ENCODE data around the gene CORO7.

Gene CORO7

GRCh38 chr16:4373356-4373908 lies 43.0 kb downstream of the CORO7 start:
- no peak for DNase-seq (ENCODE audit: extremely low read depth in 1 of 2, low read depth in 1 of 2)

GRCh38 chr16:4372578-4373355 lies 43.6 kb downstream of the CORO7 start:
- no peak for DNase-seq (ENCODE audit: extremely low read depth in 1 of 2, low read depth in 1 of 2)

GRCh38 chr16:4372001-4372577 lies 44.3 kb downstream of the CORO7 start:
- DNase-seq (ENCODE audit: extremely low read depth in 1 of 2, low read depth in 1 of 2) = no peak

GRCh38 chr16:4371357-4372000 lies 44.9 kb downstream of the CORO7 start, which contains the start of gene VASN:
VASN (plus strand) TSS chr16:4371848; CDS start chr16:4380878, 9,030 bp downstream.
- peak; percentile 25 to 63 for DNase-seq (ENCODE audit: extremely low read depth in 1 of 2, low read depth in 1 of 2)

GRCh38 chr16:4370570-4371356 lies 45.6 kb downstream of the CORO7 start:
- no peak for DNase-seq (ENCODE audit: extremely low read depth in 1 of 2, low read depth in 1 of 2)

- no peak for DNase-seq (ENCODE audit: extremely low read depth in 1 of 2, low read depth in 1 of 2)
Measured at GRCh38 chr16:4370151-4370550, 46.2 kb downstream of the CORO7 start.

DNA sequence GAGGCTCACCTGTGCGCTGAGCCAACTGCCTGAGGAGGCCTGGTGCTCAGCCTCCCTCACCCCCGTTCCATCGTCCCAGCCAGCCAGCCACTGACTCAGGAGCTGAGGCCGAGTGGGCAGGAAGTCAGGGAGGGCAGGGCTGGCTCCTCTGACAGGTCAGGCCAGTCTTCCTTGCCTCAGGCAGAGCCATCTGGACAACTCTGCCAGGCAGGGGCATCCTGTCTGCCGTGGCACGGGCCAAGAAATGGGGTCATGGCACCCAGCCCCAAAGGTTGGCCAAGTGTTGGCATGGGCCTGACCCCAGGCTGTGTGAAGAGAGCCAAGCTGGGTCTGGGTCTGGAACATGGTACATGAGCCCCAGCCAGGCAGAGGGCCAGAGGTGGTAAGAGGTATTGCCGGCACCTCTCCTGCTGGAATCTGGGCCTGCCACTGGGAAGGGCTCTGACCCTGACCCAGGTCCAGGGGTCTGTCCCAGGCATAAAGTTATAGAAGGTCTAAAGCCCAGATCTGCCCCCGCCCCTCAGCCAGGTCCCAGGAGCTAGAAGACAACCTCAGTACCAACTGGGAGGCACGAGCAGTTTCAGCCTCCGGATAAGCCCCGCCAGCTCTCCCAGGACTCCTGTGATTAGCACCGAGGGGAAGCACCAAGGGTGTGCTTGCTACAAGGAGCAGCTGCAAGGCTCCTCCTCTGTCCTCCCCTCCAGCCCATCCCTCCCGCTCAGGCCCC lies 47.2 kb downstream of the CORO7 start:
- no peak for DNase-seq (ENCODE audit: extremely low read depth in 1 of 2, low read depth in 1 of 2)

DNA sequence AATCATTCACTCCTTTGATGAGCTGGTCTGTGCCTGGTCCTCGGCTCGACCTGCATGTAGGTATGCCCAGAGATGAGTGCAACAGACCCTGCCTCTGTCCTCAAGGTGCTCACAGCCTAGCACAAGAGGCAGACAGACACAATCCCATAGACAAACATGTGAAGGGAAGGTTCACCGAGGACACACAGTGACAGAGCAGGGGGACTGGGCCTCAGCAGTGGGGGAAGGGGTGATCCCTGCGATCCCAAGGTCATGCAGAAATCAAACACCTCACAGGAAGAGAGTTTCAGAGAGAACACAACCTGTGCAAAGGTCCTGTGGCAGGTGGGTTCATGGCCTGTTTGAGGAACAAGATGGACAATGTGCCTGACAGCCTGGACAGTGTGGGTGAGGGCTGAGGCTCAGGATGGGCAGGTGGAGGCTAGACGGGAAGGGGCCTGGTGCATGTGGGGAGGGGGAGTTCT lies 49.0 kb downstream of the CORO7 start:
- no peak for DNase-seq (ENCODE audit: extremely low read depth in 1 of 2, low read depth in 1 of 2)

DNA sequence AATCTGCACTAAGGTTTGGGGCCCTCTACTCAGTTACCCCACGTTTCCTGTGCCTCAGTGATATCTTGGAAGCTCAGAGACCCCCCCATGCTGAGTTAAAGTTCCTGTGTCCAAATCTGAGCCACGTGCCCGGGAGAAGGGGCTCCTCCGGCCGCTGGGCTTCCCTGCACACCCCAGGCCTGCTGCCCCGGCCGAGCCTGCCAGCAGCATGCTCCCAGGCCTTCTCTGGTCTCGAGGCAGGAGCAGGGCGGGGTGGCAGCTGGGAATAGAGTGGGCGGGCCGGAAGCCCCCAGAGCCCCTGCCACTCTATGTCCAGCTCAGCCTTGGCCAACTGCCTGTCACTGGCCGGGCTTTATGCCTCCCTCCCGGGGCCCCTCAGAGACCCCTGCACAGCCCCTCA lies 50.4 kb downstream of the CORO7 start:
- DNase-seq (ENCODE audit: extremely low read depth in 1 of 2, low read depth in 1 of 2) = no peak

DNA sequence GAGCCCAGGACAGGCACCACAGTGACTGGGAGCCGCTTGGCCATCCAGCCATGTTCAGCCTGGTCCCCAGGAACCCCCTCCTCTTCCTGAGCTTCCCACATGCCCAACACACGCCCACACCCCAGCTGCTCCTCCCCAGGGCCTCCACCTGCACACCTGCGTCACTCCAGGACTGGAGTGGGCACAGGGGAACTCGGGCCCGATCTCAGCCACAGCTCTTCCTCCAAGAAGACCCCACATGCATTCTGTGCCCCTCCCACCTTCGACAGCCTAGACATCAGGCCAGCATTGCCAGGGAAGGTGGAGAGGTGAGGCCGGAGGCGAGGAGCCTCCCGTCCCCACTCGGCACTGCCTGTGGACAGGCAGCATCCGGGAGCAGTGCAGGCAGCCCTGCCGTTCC lies 50.8 kb downstream of the CORO7 start:
- no peak for DNase-seq (ENCODE audit: extremely low read depth in 1 of 2, low read depth in 1 of 2)

GRCh38 chr16:4365014-4365406 lies 51.4 kb downstream of the CORO7 start:
- no peak for DNase-seq (ENCODE audit: extremely low read depth in 1 of 2, low read depth in 1 of 2)

DNA sequence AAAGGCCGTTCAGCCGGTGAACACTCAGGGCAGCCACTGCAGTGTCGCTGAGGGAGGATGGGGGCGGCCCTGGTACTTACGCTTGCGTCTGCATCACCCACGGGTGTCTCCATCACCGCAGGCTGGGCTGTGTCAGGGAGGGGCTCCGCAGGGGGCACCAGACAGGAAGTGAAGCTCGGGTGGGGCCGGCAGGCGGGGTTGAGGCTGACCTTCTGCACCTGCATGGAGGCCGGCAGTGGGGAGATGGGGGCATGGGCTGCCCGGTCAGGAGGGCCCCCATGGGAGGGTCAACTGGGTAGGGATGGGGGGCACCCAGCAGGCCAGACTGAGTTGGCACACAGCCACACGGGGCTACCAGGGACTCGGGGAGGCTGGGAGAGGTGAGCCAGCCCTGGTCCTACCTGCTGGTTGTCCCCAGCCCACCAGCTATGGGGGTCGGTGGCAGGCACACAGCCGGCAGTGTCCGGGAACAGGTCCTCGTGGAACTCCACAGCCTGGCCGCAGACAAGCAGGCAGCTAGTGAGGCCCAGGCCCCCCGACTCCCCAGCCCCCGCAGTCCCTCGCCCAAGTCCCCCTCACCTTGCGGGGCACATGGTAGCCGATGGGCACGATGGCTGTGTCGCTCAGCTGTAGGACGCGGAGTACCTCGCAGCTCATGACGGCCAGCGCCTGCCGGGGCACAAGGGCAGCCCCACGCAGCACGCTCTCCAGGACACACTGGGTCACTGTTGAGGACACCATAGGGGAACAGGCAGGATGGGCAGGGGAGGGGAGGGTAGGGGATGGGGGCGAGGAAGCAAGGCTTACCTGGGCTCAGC lies 52.0 kb downstream of the CORO7 start:
- no peak for DNase-seq (ENCODE audit: extremely low read depth in 1 of 2, low read depth in 1 of 2)

DNA sequence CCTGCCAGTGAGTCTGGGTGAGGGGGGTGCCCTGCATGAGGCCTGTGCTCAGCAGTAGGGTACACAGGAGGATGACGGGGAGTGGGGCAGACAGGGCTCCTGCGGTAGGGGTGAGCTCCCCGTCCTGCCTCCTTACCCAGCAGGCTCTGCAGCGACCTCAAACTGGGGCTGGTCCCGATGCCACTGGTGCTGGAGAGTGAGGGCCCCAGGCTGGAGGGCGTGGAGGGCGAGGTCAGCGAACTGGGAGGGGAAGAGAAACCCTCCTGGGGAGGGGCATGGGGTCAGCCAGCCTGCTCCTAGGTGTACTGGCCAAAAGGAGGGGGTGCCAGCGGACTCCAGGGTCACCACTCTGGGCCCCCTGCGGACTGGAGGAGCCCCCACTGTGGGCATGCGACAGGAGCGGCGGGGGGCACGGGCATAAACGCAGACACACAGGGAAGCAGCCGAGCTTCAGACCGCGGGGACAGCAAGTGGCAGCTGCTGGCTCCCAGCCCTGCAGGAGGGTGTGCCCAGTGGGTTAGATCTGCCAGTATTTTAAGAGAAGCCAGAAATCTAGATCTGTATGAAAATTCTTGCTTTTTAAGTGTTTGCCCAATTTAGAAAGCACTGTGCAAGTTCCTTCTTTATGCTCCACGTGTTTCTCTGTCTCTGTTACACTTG lies 53.8 kb downstream of the CORO7 start:
- DNase-seq (ENCODE audit: extremely low read depth in 1 of 2, low read depth in 1 of 2) = no peak

DNA sequence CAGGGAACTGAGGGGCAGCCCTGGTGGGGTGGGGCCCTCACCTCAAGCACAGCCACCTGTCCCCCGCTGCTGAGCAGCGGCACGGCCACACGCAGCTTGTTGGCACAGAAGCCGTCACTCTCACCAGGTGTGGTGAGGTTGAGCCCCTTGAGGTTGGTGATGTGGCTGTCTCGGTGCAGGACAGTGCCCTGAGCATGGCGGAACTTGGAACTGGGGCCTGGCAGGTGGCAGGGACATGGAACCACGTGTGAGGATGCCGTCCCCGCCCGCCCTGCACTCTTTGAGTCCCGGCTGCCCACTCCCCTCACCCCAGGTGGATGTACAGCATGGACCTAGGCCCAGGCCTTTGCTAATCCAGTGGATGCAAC lies 54.5 kb downstream of the CORO7 start:
- DNase-seq (ENCODE audit: extremely low read depth in 1 of 2, low read depth in 1 of 2) = no peak

DNA sequence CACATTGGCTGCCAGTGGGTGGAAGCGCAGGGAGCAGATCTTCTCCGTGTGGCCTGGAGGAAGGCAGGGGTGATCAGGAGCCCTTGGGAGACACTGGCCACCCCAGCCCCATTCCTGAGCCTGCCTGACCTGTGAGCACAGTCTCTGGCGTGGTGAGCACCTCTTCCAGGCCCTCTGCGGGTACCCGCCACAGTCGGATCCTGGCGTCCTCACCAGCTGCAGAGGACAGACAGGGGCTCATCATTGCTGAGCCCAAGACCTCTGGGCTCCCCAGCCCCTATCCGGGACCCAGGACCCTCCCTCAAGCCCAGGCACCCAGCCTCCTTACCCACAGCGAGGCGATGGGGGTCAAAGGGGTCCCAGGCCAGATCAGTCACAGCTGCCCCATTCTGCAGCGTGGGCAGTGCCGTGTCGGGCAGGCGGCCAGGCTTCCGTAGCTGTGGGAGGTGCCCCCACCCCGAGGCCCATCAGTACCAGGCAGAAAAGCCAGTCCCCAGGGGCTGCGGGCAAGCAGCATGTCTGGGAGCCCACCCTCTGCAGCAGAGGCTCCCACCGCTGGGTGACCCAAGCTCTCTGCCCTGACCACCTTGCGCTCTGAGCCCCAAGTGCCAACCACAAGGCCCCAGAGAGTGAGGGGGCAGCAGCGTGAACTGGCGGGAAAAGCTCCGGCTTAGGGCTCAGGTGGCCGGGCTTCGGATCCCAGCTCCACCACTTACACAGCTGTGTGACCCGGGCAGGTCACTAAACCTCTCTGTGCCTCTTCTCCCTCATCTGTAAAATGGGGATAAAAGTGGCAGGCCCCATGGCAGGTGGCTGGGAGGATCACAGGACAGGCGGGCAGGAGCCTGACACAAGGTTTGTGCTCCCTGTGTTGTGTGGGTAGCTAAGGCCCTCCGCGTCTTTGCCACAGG lies 55.1 kb downstream of the CORO7 start:
- DNase-seq (ENCODE audit: extremely low read depth in 1 of 2, low read depth in 1 of 2) = no peak

GRCh38 chr16:4360538-4361021 lies 55.8 kb downstream of the CORO7 start:
- no peak for DNase-seq (ENCODE audit: extremely low read depth in 1 of 2, low read depth in 1 of 2)

DNA sequence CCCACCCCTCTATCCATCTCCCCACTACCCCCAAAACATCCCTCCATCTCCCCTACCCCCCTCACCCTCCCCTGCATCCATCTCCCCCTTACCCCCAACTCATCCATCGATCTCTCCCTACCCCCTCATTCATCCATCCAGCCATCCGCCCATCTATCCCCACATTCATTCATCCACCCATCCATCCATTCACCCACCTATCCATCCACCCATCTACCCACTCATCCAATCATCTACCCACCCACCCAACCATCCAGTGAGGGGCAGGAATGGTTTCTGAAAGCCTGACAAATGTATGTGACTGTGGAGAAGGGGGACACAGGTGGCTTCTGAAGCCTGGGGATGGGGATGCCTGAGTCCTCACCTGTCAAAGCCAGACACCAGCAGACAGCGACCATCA lies 56.5 kb downstream of the CORO7 start:
- DNase-seq (ENCODE audit: extremely low read depth in 1 of 2, low read depth in 1 of 2) = no peak
